Panc1 (cell line): ENCODE results near the gene SPEG.

ENCODE experiments used
- CTCF ChIP-seq: fragments of 450-650 bp; IDR thresholded peaks from 2 replicates; pipeline ENCODE4 v1.5.1; 2017; ENCODE audit warnings: mild to moderate bottlenecking
- POLR2AphosphoS5 ChIP-seq: IDR thresholded peaks from 2 replicates; pipeline ENCODE4 v1.6.1; 2012; ENCODE audit warnings: mild to moderate bottlenecking, low read depth, low read length, moderate library complexity
- REST ChIP-seq, 2 experiments: IDR thresholded peaks; 2 replicates each; pipeline ENCODE4 v1.6.1; 2011 to 2012; ENCODE audit warnings: low read depth in 2 of 2, control low read depth in 1 of 2, low read length in 1 of 2, mild to moderate bottlenecking in 1 of 2, moderate library complexity in 1 of 2; ENCODE audit not compliant: insufficient read depth in 1 of 2
- TCF7L2 ChIP-seq: IDR thresholded peaks from 2 replicates; pipeline ENCODE4 v1.6.1; 2011; ENCODE audit warnings: mild to moderate bottlenecking, low read depth, low read length, inconsistent platforms

GRCh38 chr2:219511547-219512325 is 77.1 kb downstream of the SPEG start:
- TF ChIP-seq CTCF = no peak
- TF ChIP-seq POLR2AphosphoS5 = no peak
- no peak for TF ChIP-seq REST (IDR thresholded peaks at IDR 0.05; ENCODE audit: insufficient read depth in 1 of 2, low read depth in 2 of 2, low read length in 1 of 2)
- no peak for TF ChIP-seq TCF7L2
